Right lobe of liver (tissue), 6 donors: Measurements from ENCODE around the gene STAT1. TPM values are rescaled to one million over a fixed set of nuclear protein-coding genes. Genes with fewer than 3 reads are reported as not detected.

Experiments used
- ATAC-seq, 4 donors: fragments of 200-7000 bp; cut with Tn5 transposase; one replicate each; pipeline ENCODE4 v1.9.1; 2020; ENCODE audit warnings: mild to moderate bottlenecking in 4 of 4, moderate library complexity in 4 of 4
- DNase-seq, 3 donors: peaks; one replicate each; pipeline ENCODE4 v3.0.0-alpha.2; 2020
- H3K27ac ChIP-seq, 3 donors: fragments of 200-600 bp; one replicate each; pipeline ENCODE4 v1.8.0; 2022
- H3K27me3 ChIP-seq, 2 donors: fragments of 200-600 bp; one replicate each; pipeline ENCODE4 v1.8.0; 2022
- H3K36me3 ChIP-seq, 4 donors: fragments of 200-600 bp; sonication (generic) in 1 of 4; one replicate each; pipeline versions ENCODE4 v1.5.1 to v1.8.0; 2017 to 2022; ENCODE audit warnings: control low read depth in 1 of 4
- H3K4me1 ChIP-seq, 4 donors: fragments of 200-600 bp; sonication (generic) in 1 of 4; one replicate each; pipeline versions ENCODE4 v1.5.1 to v1.8.0; 2017 to 2022; ENCODE audit warnings: control low read depth in 1 of 4
- H3K4me3 ChIP-seq, 3 donors: fragments of 200-600 bp; one replicate each; pipeline ENCODE4 v1.8.0; 2022
- H3K9me3 ChIP-seq, 4 donors: fragments of 200-600 bp; sonication (generic) in 1 of 4; one replicate each; pipeline versions ENCODE4 v1.5.1 to v1.8.0; 2017 to 2022; ENCODE audit warnings: control low read depth in 1 of 4
- CTCF ChIP-seq, 4 donors: fragments of 200-600 bp in 3 of 4; fragments of 450-650 bp in 1 of 4; IDR thresholded peaks; one replicate each; pipeline versions ENCODE4 v1.5.1 to v1.8.0; 2016 to 2022; ENCODE audit warnings: antibody characterized with exemption in 4 of 4, mild to moderate bottlenecking in 2 of 4
- POLR2A ChIP-seq: fragments of 450-650 bp; IDR thresholded peaks from one replicate; pipeline ENCODE4 v1.6.1; 2017; ENCODE audit warnings: antibody characterized with exemption, mild to moderate bottlenecking
- WGBS: methylation state at CpG from one replicate; pipeline ENCODE4 v1.1.6; 2018; ENCODE audit warnings: low coverage, low lambda C conversion rate; ENCODE audit not compliant: insufficient coverage; ENCODE audit errors: missing lambda C conversion rate; 5-methylcytosine and 5-hydroxymethylcytosine counted together
- intact Hi-C, 2 donors: fragments of 100-400 bp; cut with DNase I; formaldehyde crosslinking; loops; one replicate each; pipeline versions ENCODE4 v1.11.2 to v1.14.1; 2022
- total RNA-seq, 6 experiments: library from RNA; depleted of rRNA in 2 of 6; stranded (reverse); fragments of >200 nt in 2 of 6; fragmentation: NEBNext Ultra II Directional in 3 of 6; extraction: Animal tissue kit (Norgen Biotek cat#: 25700) in 3 of 6; gene quantifications; one replicate each; pipeline versions ENCODE4 v1.1.0 to v1.2.4, GENCODE V29; 2016 to 2023
- donor health status: DM: no; HTN: yes; CAD: no.
- donor health status: DM: no; HTN: no; CAD: no.
- donor health status: DM: no; HTN: no; CAD: no.
- donor health status: DM: no; HTN: yes; CAD: no.
- donor health status: DM: no; HTN: yes; CAD: no.

Gene STAT1
- total RNA-seq, 6 experiments from 2014 or later, result 28.9 to 72.3 (median 48.5) TPM

GRCh38 chr2:190968522-190968921 is 45.4 kb downstream of the STAT1 start:
- Histone ChIP-seq H3K27me3 (no peaks in the 10 kb centered on the region), H3K36me3 (peaks cover 6 to 83% (median 38%) of the 10 kb centered on the region in 4 donors), H3K9me3 (no peaks in the 10 kb centered on the region), H3K4me1 (peaks cover 0 to 3% (median 0%) of the 10 kb centered on the region in 4 donors), H3K4me3 (no peak overlapping the region), H3K27ac (no peak overlapping the region)
- ATAC-seq (no peak), DNase-seq (no peak)
- intact Hi-C loops, result no loop called here
- TF ChIP-seq POLR2A (no peak), CTCF (IDR thresholded peaks at IDR 0.05) (no peak)
- WGBS, result 92% methylated on average over 2 of the region's 2 CpGs

GRCh38 chr2:190965580-190966222 is 48.3 kb downstream of the STAT1 start:
- no peaks in the 10 kb centered on the region for H3K9me3 ChIP-seq
- ATAC-seq, result peak in 1 of 4 donors; percentile 16
- peaks cover 6 to 64% (median 26%) of the 10 kb centered on the region in 4 donors for H3K36me3 ChIP-seq
- H3K4me1 ChIP-seq, result peaks cover 0 to 3% (median 0%) of the 10 kb centered on the region in 4 donors
- H3K4me3 ChIP-seq, result no peak overlapping the region
- no peak overlapping the region for H3K27ac ChIP-seq
- H3K27me3 ChIP-seq, result no peaks in the 10 kb centered on the region
- WGBS, result 80% methylated on average over 1 of the region's 2 CpGs
- intact Hi-C loops, result no loop called here
- no peak for TF ChIP-seq POLR2A
- no peak for TF ChIP-seq CTCF (IDR thresholded peaks at IDR 0.05)
- no peak for DNase-seq

- H3K27ac ChIP-seq, result no peak overlapping the region
- WGBS, result 81% methylated on average over 5 of the region's 6 CpGs
- ATAC-seq, result peak in 3 of 4 donors; percentile 17 to 54 (median 42)
These were observed 49.7 kb downstream of the STAT1 start for GRCh38 chr2:190964170-190964795.

GRCh38 chr2:190963088-190963487 is 50.9 kb downstream of the STAT1 start:
- 93% methylated on average over 2 of the region's 2 CpGs for WGBS
- Histone ChIP-seq H3K9me3 (no peaks in the 10 kb centered on the region), H3K27ac (no peak overlapping the region), H3K4me3 (no peak overlapping the region), H3K36me3 (peaks cover 0 to 38% (median 14%) of the 10 kb centered on the region in 4 donors), H3K27me3 (no peaks in the 10 kb centered on the region), H3K4me1 (peaks cover 0 to 3% (median 0%) of the 10 kb centered on the region in 4 donors)
- ATAC-seq (no peak), DNase-seq (no peak)
- intact Hi-C loops, result no loop called here
- no peak for TF ChIP-seq CTCF (IDR thresholded peaks at IDR 0.05)
- TF ChIP-seq POLR2A, result no peak

More at GRCh38 chr2:190964170-190964795, 49.7 kb downstream of the STAT1 start:
- Histone ChIP-seq H3K9me3 (no peaks in the 10 kb centered on the region), H3K36me3 (peaks cover 0 to 50% (median 19%) of the 10 kb centered on the region in 4 donors), H3K27me3 (no peaks in the 10 kb centered on the region), H3K4me1 (peaks cover 0 to 3% (median 0%) of the 10 kb centered on the region in 4 donors), H3K4me3 (no peak overlapping the region)
- TF ChIP-seq CTCF (IDR thresholded peaks at IDR 0.05), result no peak
- TF ChIP-seq POLR2A, result no peak
- no peak for DNase-seq
- intact Hi-C loops, result no loop called here
